Panc1 (cell line): ENCODE results near the gene NR1H3. TPM values are rescaled to one million over a fixed set of nuclear protein-coding genes. Genes with fewer than 3 reads are reported as not detected.

Experiments
- ATAC-seq: fragments of 200-7000 bp; cut with Tn5 transposase; 2 replicates; pipeline ENCODE4 v1.9.1; 2020; ENCODE audit warnings: mild to moderate bottlenecking, moderate library complexity
- BruUV-seq: library from RNA; stranded (reverse); fragments of 400-500 nt; replicated peaks from 2 replicates; lab custom pipeline; 2021; lab: Mats Ljungman, UMichigan
- CTCF ChIA-PET: fragments of 300-600 bp; sonication (Branson Sonifier 250); formaldehyde crosslinking; loops from one replicate; lab custom pipeline; 2022; ENCODE audit warnings: antibody characterized with exemption; lab: Charles Lee
- POLR2A ChIA-PET: fragments of 300-600 bp; sonication (Branson Sonifier 250); formaldehyde crosslinking; loops from one replicate; lab custom pipeline; 2022; ENCODE audit warnings: antibody characterized with exemption; lab: Charles Lee
- DNase-seq: peaks from one replicate; pipeline ENCODE4 v3.0.0-alpha.2; 2010; ENCODE audit warnings: low read depth, low spot score
- H3K27ac ChIP-seq: 2 replicates; pipeline ENCODE4 v1.5.1; 2011; ENCODE audit warnings: mild to moderate bottlenecking, low read length, inconsistent platforms
- H3K27me3 ChIP-seq: fragments of 200-500 bp; sonication (Bioruptor generic); 2 replicates; pipeline ENCODE4 v1.6.0; 2014; ENCODE audit warnings: low read length, inconsistent platforms; ENCODE audit not compliant: control insufficient read depth, insufficient read depth
- H3K36me3 ChIP-seq: fragments of 200-500 bp; sonication (Bioruptor generic); 2 replicates; pipeline ENCODE4 v1.5.1; 2014; ENCODE audit warnings: inconsistent platforms, mild to moderate bottlenecking, low read length, moderate library complexity; ENCODE audit not compliant: control insufficient read depth, insufficient read depth
- H3K4me1 ChIP-seq: 2 replicates; pipeline ENCODE4 v1.5.1; 2011; ENCODE audit warnings: inconsistent platforms, mild to moderate bottlenecking, low read length, moderate library complexity; ENCODE audit not compliant: control insufficient read depth, insufficient read depth
- H3K4me3 ChIP-seq, 2 experiments: 2 replicates each; pipeline ENCODE4 v1.5.1; 2011 to 2012; ENCODE audit warnings: low read depth in 2 of 2, low read length in 2 of 2, mild to moderate bottlenecking in 2 of 2, inconsistent platforms in 1 of 2, moderate library complexity in 1 of 2
- H3K9me3 ChIP-seq: fragments of 200-500 bp; sonication (Bioruptor generic); 2 replicates; pipeline ENCODE4 v1.5.1; 2014; ENCODE audit warnings: low read depth, mild to moderate bottlenecking, inconsistent platforms, low read length, moderate library complexity; ENCODE audit not compliant: control insufficient read depth, insufficient read depth
- POLR2AphosphoS5 ChIP-seq: IDR thresholded peaks from 2 replicates; pipeline ENCODE4 v1.6.1; 2012; ENCODE audit warnings: mild to moderate bottlenecking, low read depth, low read length, moderate library complexity
- SIN3A ChIP-seq: IDR thresholded peaks from 2 replicates; pipeline ENCODE4 v1.6.1; 2012; ENCODE audit warnings: low read depth, mild to moderate bottlenecking, low read length, moderate library complexity, borderline replicate concordance; ENCODE audit not compliant: insufficient read depth
- TCF7L2 ChIP-seq: IDR thresholded peaks from 2 replicates; pipeline ENCODE4 v1.6.1; 2011; ENCODE audit warnings: mild to moderate bottlenecking, low read depth, low read length, inconsistent platforms
- in situ Hi-C: cut with HindIII; loops from 2 replicates; pipeline ENCODE4 v1.10.0; 2016; ENCODE audit warnings: low sequenced_read_pairs, low pct_unique_long_range_greater_than_20kb
- intact Hi-C: fragments of 100-400 bp; cut with micrococcal nuclease; formaldehyde crosslinking; loops from one replicate; pipeline ENCODE4 v1.10.0; 2022; ENCODE audit not compliant: unreplicated experiment
- total RNA-seq: library from RNA; stranded (reverse); gene quantifications from one replicate; pipeline ENCODE4 v1.2.1, GENCODE V29; 2021; ENCODE audit not compliant: unreplicated experiment
- TF ChIP-seq, protein P1 (sequence below): fragments of 450-650 bp; IDR thresholded peaks from 2 replicates; pipeline ENCODE4 v1.5.1; 2017; ENCODE audit warnings: mild to moderate bottlenecking
- TF ChIP-seq, protein P2 (sequence below), 2 experiments: IDR thresholded peaks; 2 replicates each; pipeline ENCODE4 v1.6.1; 2011 to 2012; ENCODE audit warnings: low read depth in 2 of 2, control low read depth in 1 of 2, low read length in 1 of 2, mild to moderate bottlenecking in 1 of 2, moderate library complexity in 1 of 2; ENCODE audit not compliant: insufficient read depth in 1 of 2

NR1H3 gene
- total RNA-seq, 1 experiment from 2014 or later: 17.2 TPM

DNA sequence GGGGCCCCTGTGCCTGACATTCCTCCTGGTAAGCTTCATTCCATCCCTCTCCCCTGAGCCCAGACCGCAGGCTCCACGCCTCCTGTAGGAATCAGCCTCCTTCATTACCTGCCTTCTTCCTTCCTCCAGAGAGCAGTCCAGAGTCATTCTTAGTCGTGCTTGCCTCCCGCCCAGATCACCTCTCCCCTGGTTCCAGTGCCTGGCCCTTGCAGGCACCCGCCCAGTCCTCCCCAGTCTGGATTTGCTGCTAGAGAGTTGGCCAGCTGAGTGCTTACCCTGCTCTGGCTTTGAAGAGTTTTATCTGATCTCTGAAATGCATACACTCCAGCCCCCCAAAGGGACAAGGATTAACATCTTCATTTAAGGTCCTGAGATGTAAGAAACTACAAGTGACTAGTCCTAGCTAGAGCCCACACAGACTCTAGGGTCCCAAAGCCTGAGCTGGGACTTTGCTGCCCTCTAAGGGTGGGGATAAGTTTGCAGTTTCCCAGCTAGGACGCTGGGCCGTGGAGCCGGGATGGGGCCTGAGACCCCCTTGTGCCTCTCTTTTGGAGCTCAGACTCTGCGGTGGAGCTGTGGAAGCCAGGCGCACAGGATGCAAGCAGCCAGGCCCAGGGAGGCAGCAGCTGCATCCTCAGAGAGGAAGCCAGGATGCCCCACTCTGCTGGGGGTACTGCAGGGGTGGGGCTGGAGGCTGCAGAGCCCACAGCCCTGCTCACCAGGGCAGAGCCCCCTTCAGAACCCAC is 1.6 kb downstream of the NR1H3 start:
- no peaks in the 10 kb centered on the region for H3K36me3 ChIP-seq
- intact Hi-C loops (loop anchor here (10.0 kb wide), 2 partner anchors 85 to 95 kb away; partner anchors contain the start of genes ARFGAP2 and MYBPC3), in situ Hi-C loops (no loop called here)
- peaks cover 31% of the 10 kb centered on the region for H3K4me1 ChIP-seq
- POLR2A ChIA-PET: no interaction called here
- H3K4me3 ChIP-seq: no peak overlapping the region
- ATAC-seq (peak; percentile 82), DNase-seq (no peak)
- H3K9me3 ChIP-seq: no peaks in the 10 kb centered on the region
- H3K27ac ChIP-seq: 0 out of 2 replicates have a peak overlapping the region, but pooled peaks have one; percentile 11
- H3K27me3 ChIP-seq: no peaks in the 10 kb centered on the region
- no peak for TF ChIP-seq TCF7L2
- TF ChIP-seq, protein P1, sequence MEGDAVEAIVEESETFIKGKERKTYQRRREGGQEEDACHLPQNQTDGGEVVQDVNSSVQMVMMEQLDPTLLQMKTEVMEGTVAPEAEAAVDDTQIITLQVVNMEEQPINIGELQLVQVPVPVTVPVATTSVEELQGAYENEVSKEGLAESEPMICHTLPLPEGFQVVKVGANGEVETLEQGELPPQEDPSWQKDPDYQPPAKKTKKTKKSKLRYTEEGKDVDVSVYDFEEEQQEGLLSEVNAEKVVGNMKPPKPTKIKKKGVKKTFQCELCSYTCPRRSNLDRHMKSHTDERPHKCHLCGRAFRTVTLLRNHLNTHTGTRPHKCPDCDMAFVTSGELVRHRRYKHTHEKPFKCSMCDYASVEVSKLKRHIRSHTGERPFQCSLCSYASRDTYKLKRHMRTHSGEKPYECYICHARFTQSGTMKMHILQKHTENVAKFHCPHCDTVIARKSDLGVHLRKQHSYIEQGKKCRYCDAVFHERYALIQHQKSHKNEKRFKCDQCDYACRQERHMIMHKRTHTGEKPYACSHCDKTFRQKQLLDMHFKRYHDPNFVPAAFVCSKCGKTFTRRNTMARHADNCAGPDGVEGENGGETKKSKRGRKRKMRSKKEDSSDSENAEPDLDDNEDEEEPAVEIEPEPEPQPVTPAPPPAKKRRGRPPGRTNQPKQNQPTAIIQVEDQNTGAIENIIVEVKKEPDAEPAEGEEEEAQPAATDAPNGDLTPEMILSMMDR: peak; percentile 87
- CTCF ChIA-PET: interaction anchor here (0.6 to 1.6 kb wide), 15 partner anchors 10 to 96 kb away, joined by 3 to 11 read pairs (median 4); no protein-coding TSS in a partner anchor
- no TSS peak for BruUV-seq

DNA sequence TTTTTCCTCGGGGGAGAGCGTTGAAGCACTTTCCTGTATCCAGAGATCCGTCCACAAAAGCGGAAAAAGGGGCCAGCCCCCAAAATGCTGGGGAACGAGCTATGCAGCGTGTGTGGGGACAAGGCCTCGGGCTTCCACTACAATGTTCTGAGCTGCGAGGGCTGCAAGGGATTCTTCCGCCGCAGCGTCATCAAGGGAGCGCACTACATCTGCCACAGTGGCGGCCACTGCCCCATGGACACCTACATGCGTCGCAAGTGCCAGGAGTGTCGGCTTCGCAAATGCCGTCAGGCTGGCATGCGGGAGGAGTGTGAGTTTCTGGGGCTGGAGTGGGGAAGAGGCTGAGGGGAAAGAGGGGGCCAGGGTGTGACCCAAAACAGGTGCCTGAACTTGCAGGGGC is 2.6 kb downstream of the NR1H3 start:
- TF ChIP-seq SIN3A: no peak
- TF ChIP-seq, protein P2, sequence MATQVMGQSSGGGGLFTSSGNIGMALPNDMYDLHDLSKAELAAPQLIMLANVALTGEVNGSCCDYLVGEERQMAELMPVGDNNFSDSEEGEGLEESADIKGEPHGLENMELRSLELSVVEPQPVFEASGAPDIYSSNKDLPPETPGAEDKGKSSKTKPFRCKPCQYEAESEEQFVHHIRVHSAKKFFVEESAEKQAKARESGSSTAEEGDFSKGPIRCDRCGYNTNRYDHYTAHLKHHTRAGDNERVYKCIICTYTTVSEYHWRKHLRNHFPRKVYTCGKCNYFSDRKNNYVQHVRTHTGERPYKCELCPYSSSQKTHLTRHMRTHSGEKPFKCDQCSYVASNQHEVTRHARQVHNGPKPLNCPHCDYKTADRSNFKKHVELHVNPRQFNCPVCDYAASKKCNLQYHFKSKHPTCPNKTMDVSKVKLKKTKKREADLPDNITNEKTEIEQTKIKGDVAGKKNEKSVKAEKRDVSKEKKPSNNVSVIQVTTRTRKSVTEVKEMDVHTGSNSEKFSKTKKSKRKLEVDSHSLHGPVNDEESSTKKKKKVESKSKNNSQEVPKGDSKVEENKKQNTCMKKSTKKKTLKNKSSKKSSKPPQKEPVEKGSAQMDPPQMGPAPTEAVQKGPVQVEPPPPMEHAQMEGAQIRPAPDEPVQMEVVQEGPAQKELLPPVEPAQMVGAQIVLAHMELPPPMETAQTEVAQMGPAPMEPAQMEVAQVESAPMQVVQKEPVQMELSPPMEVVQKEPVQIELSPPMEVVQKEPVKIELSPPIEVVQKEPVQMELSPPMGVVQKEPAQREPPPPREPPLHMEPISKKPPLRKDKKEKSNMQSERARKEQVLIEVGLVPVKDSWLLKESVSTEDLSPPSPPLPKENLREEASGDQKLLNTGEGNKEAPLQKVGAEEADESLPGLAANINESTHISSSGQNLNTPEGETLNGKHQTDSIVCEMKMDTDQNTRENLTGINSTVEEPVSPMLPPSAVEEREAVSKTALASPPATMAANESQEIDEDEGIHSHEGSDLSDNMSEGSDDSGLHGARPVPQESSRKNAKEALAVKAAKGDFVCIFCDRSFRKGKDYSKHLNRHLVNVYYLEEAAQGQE (IDR thresholded peaks at IDR 0.05; ENCODE audit: insufficient read depth in 1 of 2, low read depth in 2 of 2, low read length in 1 of 2): no peak
- no peak for TF ChIP-seq POLR2AphosphoS5
- TF ChIP-seq TCF7L2: no peak
- TF ChIP-seq, protein P1: no peak
- POLR2A ChIA-PET: no interaction called here
- no TSS peak for BruUV-seq

More for the DNA sequence above, 2.6 kb downstream of the NR1H3 start:
- in situ Hi-C loops (no loop called here), intact Hi-C loops (no loop called here)
- Histone ChIP-seq H3K4me1 (peaks cover 31% of the 10 kb centered on the region), H3K27ac (no peak overlapping the region), H3K4me3 (no peak overlapping the region), H3K9me3 (no peaks in the 10 kb centered on the region), H3K27me3 (no peaks in the 10 kb centered on the region), H3K36me3 (no peaks in the 10 kb centered on the region)
- ATAC-seq (no peak), DNase-seq (no peak)
- CTCF ChIA-PET: no interaction called here
